Measurements from ENCODE around the gene CACNA2D1.
"Not testable (repeated sequence)": the region's sequence is repeated elsewhere in the genome, so short reads cannot be mapped to it uniquely, and the experiment has no call there.

CACNA2D1 gene

GRCh38 chr7:82036146-82036886 is 407.3 kb downstream of the CACNA2D1 start:
- DNase-seq (ENCODE audit: low read depth) = no peak

GRCh38 chr7:82035456-82035855 is 408.1 kb downstream of the CACNA2D1 start:
- DNase-seq (ENCODE audit: low read depth) = no peak

GRCh38 chr7:82032901-82033300 is 410.7 kb downstream of the CACNA2D1 start:
- DNase-seq (ENCODE audit: low read depth) = no peak

GRCh38 chr7:82029236-82029913 is 414.2 kb downstream of the CACNA2D1 start:
- DNase-seq (ENCODE audit: low read depth) = no peak

GRCh38 chr7:82028097-82028496 is 415.5 kb downstream of the CACNA2D1 start:
- no peak for DNase-seq (ENCODE audit: low read depth)

- DNase-seq (ENCODE audit: low read depth) = no peak
These were observed 421.9 kb downstream of the CACNA2D1 start for GRCh38 chr7:82021713-82022112.

- no peak for DNase-seq (ENCODE audit: low read depth)
These were observed 422.5 kb downstream of the CACNA2D1 start for GRCh38 chr7:82021036-82021435.

- no peak for DNase-seq (ENCODE audit: low read depth)
These were observed 423.8 kb downstream of the CACNA2D1 start for GRCh38 chr7:82019551-82020475.

- no peak for DNase-seq (ENCODE audit: low read depth)
These were observed 425.4 kb downstream of the CACNA2D1 start for GRCh38 chr7:82018226-82018625.

GRCh38 chr7:82017334-82017943 is 426.1 kb downstream of the CACNA2D1 start:
- no peak for DNase-seq (ENCODE audit: low read depth)

GRCh38 chr7:82015751-82016150 is 427.8 kb downstream of the CACNA2D1 start:
- DNase-seq (ENCODE audit: low read depth) = no peak

- DNase-seq (ENCODE audit: low read depth) = not testable (repeated sequence)
These were observed 429.0 kb downstream of the CACNA2D1 start for GRCh38 chr7:82014574-82014973.

GRCh38 chr7:82012453-82012852 is 431.1 kb downstream of the CACNA2D1 start:
- DNase-seq (ENCODE audit: low read depth) = no peak

- no peak for DNase-seq (ENCODE audit: low read depth)
These were observed 433.2 kb downstream of the CACNA2D1 start for GRCh38 chr7:82010416-82010815.

GRCh38 chr7:82007315-82007714 is 436.3 kb downstream of the CACNA2D1 start:
- DNase-seq (ENCODE audit: low read depth) = no peak

- DNase-seq (ENCODE audit: low read depth) = no peak
These were observed 438.5 kb downstream of the CACNA2D1 start for GRCh38 chr7:82005056-82005455.

- no peak for DNase-seq (ENCODE audit: low read depth)
These were observed 450.4 kb downstream of the CACNA2D1 start for GRCh38 chr7:81993186-81993585.

GRCh38 chr7:81990395-81990794 is 453.2 kb downstream of the CACNA2D1 start:
- no peak for DNase-seq (ENCODE audit: low read depth)

- no peak for DNase-seq (ENCODE audit: low read depth)
These were observed 456.7 kb downstream of the CACNA2D1 start for GRCh38 chr7:81986723-81987470.

- no peak for DNase-seq (ENCODE audit: low read depth)
These were observed 460.2 kb downstream of the CACNA2D1 start for GRCh38 chr7:81983406-81983805.

GRCh38 chr7:81973117-81973516 is 470.5 kb downstream of the CACNA2D1 start:
- DNase-seq (ENCODE audit: low read depth) = no peak
